GM12892 (cell line): ENCODE measurements around the gene PACS2.

ENCODE experiments used
- POLR2A ChIP-seq: IDR thresholded peaks from 2 replicates; pipeline ENCODE4 v1.6.1; 2011; ENCODE audit warnings: low read depth, low read length, control low read depth
- POLR2AphosphoS5 ChIP-seq: IDR thresholded peaks from 2 replicates; pipeline ENCODE4 v1.6.1; 2011; ENCODE audit warnings: low read depth, low read length, control low read depth

DNA sequence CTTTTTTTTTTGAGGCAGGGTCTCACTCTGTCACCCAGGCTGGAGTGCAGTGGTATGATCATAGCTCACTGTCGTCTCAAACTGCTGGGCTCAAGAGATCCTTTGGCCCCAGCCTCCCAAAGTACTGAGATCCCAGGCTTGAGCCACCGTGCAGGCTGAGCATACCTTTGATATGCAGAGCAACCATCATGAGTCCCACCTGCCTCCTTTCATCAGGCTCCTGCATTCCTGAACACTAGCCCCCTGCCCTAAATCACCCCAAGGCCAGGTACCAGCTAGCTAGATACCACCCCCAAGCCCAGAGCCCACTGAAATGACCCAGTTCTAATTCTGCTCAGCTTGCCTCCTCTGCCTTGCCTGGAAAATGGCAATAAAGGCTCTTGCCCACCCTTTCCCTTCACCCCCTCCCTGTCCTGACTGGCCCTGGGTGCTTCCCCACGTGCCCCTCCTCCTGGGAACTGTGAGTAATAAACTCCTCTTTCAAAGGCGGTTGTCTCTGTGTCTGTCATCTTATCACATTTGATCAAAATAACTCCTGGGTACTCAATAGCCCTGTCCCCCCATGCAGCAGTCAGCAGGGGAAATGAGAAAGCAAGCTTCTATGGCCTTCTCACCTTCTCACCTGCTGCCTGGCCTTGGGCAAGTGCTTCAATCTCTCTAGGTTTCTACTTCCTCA lies 7.4 kb upstream of the PACS2 start:
- no peak for TF ChIP-seq POLR2A
- TF ChIP-seq POLR2AphosphoS5 = no peak
